HFFc6 (cell line): ENCODE results near the gene CD84. TPM values are rescaled to one million over a fixed set of nuclear protein-coding genes. Genes with fewer than 3 reads are reported as not detected.
"Not testable (repeated sequence)": the region's sequence is repeated elsewhere in the genome, so short reads cannot be mapped to it uniquely, and the experiment has no call there.

Experiments used
- DNase-seq: peaks from one replicate; pipeline ENCODE4 v3.0.0-alpha.2; 2018
- H3K27ac Mint-ChIP-seq: 2 replicates; pipeline ENCODE4 v1.8.0; 2020; ENCODE audit warnings: mild to moderate bottlenecking, mixed read lengths
- H3K27me3 Mint-ChIP-seq: 2 replicates; pipeline ENCODE4 v1.8.0; 2021; ENCODE audit warnings: mild to moderate bottlenecking, moderate library complexity, mixed read lengths; ENCODE audit not compliant: insufficient read depth
- H3K36me3 Mint-ChIP-seq: 2 replicates; pipeline ENCODE4 v1.8.0; 2021; ENCODE audit warnings: low read depth, mixed read lengths
- H3K4me1 Mint-ChIP-seq: 2 replicates; pipeline ENCODE4 v1.8.0; 2020; ENCODE audit warnings: low read depth, mixed read lengths
- H3K4me3 Mint-ChIP-seq: 2 replicates; pipeline ENCODE4 v1.8.0; 2020; ENCODE audit warnings: mild to moderate bottlenecking, moderate library complexity, mixed read lengths
- H3K9me3 Mint-ChIP-seq: 2 replicates; pipeline ENCODE4 v1.8.0; 2020; ENCODE audit warnings: mild to moderate bottlenecking, mixed read lengths
- CTCF ChIP-seq: fragments of 200-600 bp; sonication (generic); IDR thresholded peaks from 2 replicates; pipeline ENCODE4 v1.5.0; 2021; ENCODE audit warnings: antibody characterized with exemption, mild to moderate bottlenecking
- total RNA-seq, 6 experiments: library from RNA; stranded (reverse); fragmentation: NEBNext Ultra II Directional; extraction: Animal tissue kit (Norgen Biotek cat#: 25700); gene quantifications; 2 replicates in 1 of 6; 3 replicates in 5 of 6; pipeline ENCODE4 v1.2.3, GENCODE V29; 2021

CD84 gene
- total RNA-seq, 6 experiments from 2014 or later, result not detected

GRCh38 chr1:160520582-160520981 lies 58.7 kb downstream of the CD84 start:
- H3K4me1 Mint-ChIP-seq, result peaks cover 13% of the 10 kb centered on the region
- no peak overlapping the region for H3K27ac Mint-ChIP-seq
- TF ChIP-seq CTCF, result no peak
- no peaks in the 10 kb centered on the region; the same call in none of the 2 replicates for H3K27me3 Mint-ChIP-seq
- peaks cover 21% of the 10 kb centered on the region for H3K9me3 Mint-ChIP-seq
- no peak overlapping the region for H3K4me3 Mint-ChIP-seq
- no peak for DNase-seq
- no peaks in the 10 kb centered on the region for H3K36me3 Mint-ChIP-seq

- H3K36me3 Mint-ChIP-seq, result no peaks in the 10 kb centered on the region
- peaks cover 13% of the 10 kb centered on the region for H3K4me1 Mint-ChIP-seq
- H3K9me3 Mint-ChIP-seq, result peaks cover 15% of the 10 kb centered on the region
- no peak for DNase-seq
- no peak overlapping the region for H3K4me3 Mint-ChIP-seq
- TF ChIP-seq CTCF, result no peak
- no peaks in the 10 kb centered on the region; the same call in none of the 2 replicates for H3K27me3 Mint-ChIP-seq
- H3K27ac Mint-ChIP-seq, result no peak overlapping the region
Measured at GRCh38 chr1:160519642-160520435, 59.5 kb downstream of the CD84 start.

GRCh38 chr1:160517519-160517918 lies 61.8 kb downstream of the CD84 start:
- DNase-seq, H3K27ac Mint-ChIP-seq, H3K9me3 Mint-ChIP-seq, H3K27me3 Mint-ChIP-seq, H3K36me3 Mint-ChIP-seq, H3K4me3 Mint-ChIP-seq: not testable (repeated sequence)
- H3K4me1 Mint-ChIP-seq, result peaks cover 13% of the 10 kb centered on the region

- H3K27me3 Mint-ChIP-seq, H3K4me3 Mint-ChIP-seq, H3K36me3 Mint-ChIP-seq, DNase-seq, H3K27ac Mint-ChIP-seq, H3K9me3 Mint-ChIP-seq: not testable (repeated sequence)
- peaks cover 11% of the 10 kb centered on the region for H3K4me1 Mint-ChIP-seq
Measured at GRCh38 chr1:160515908-160516307, 63.4 kb downstream of the CD84 start.

- H3K27ac Mint-ChIP-seq, result no peak overlapping the region
- H3K36me3 Mint-ChIP-seq, result no peaks in the 10 kb centered on the region
- TF ChIP-seq CTCF, result no peak
- no peaks in the 10 kb centered on the region for H3K27me3 Mint-ChIP-seq
- DNase-seq, result no peak
- H3K4me3 Mint-ChIP-seq, result no peak overlapping the region
- peaks cover 12% of the 10 kb centered on the region for H3K9me3 Mint-ChIP-seq
- no peaks in the 10 kb centered on the region for H3K4me1 Mint-ChIP-seq
Measured at GRCh38 chr1:160504651-160505050, 74.6 kb downstream of the CD84 start.

GRCh38 chr1:160503087-160503486 lies 76.2 kb downstream of the CD84 start:
- Mint-ChIP-seq H3K9me3 (peaks cover 28% of the 10 kb centered on the region), H3K4me1 (no peaks in the 10 kb centered on the region), H3K27me3 (no peaks in the 10 kb centered on the region), H3K27ac (no peak overlapping the region), H3K36me3 (no peaks in the 10 kb centered on the region), H3K4me3 (no peak overlapping the region)
- DNase-seq, result no peak
- no peak for TF ChIP-seq CTCF
